K562 (cell line): ENCODE measurements around the gene FGF11. TPM values are rescaled to one million over a fixed set of nuclear protein-coding genes. Genes with fewer than 3 reads are reported as not detected.

Experiments used
- ARID4B ChIP-seq: sonication (generic); formaldehyde crosslinking; IDR thresholded peaks from 2 replicates; pipeline ENCODE4 v1.8.0; 2022; ENCODE audit warnings: mild to moderate bottlenecking, missing genetic modification reagents
- CHCHD3 ChIP-seq: fragments of 250-450 bp; sonication (Bioruptor Pico); IDR thresholded peaks from 2 replicates; pipeline ENCODE4 v2.1.2; 2022; ENCODE audit warnings: mild to moderate bottlenecking
- EGR1 ChIP-seq: fragments of 450-650 bp; conservative IDR thresholded peaks from 2 replicates; pipeline ENCODE4 v1.6.1; 2017; ENCODE audit warnings: mild to moderate bottlenecking
- KAT7 ChIP-seq: sonication (generic); formaldehyde crosslinking; IDR thresholded peaks from 2 replicates; pipeline ENCODE4 v1.8.0; 2022; ENCODE audit warnings: missing genetic modification reagents, mild to moderate bottlenecking, borderline replicate concordance
- RERE ChIP-seq: sonication (generic); formaldehyde crosslinking; IDR thresholded peaks from 2 replicates; pipeline ENCODE4 v1.8.0; 2023; ENCODE audit warnings: missing genetic modification reagents, mild to moderate bottlenecking, borderline replicate concordance
- SMARCE1 ChIP-seq: fragments of 450-650 bp; IDR thresholded peaks from 2 replicates; pipeline ENCODE4 v1.7.1; 2016; ENCODE audit warnings: mild to moderate bottlenecking
- ZFX ChIP-seq: sonication (generic); formaldehyde crosslinking; IDR thresholded peaks from 2 replicates; pipeline ENCODE4 v1.8.0; 2022; ENCODE audit warnings: mild to moderate bottlenecking, missing genetic modification reagents, moderate library complexity
- ZNF318 ChIP-seq, 2 experiments: fragments of 450-650 bp; IDR thresholded peaks; 2 replicates each; pipeline ENCODE4 v1.6.1; 2016; ENCODE audit warnings: mild to moderate bottlenecking in 2 of 2, borderline replicate concordance in 1 of 2, low read depth in 1 of 2, moderate library complexity in 1 of 2
- polyA plus RNA-seq, 8 experiments: library from polyadenylated mRNA; depleted of rRNA in 4 of 8; stranded (reverse) in 5 of 8; unstranded in 3 of 8; fragments of >200 nt; fragmentation: Nextera tagmentation in 2 of 8; fragmentation: Illumina TruSeq in 1 of 8; extraction: Ambion mirVana in 2 of 8; extraction: Trizol in 1 of 8; gene quantifications; 2 replicates each; pipeline versions ENCODE4 v1.2.1 to v1.2.3, GENCODE V29; 2011 to 2014; ENCODE audit warnings: inconsistent platforms in 1 of 8, missing spikeins in 1 of 8
- total RNA-seq, 7 experiments: library from RNA; depleted of rRNA in 6 of 7; stranded (reverse); fragments of >200 nt in 6 of 7; fragmentation: Illumina TruSeq in 2 of 7; extraction: Trizol in 2 of 7; gene quantifications; 2 replicates each; pipeline versions ENCODE4 v1.2.1 to v1.2.3, GENCODE V29; 2011 to 2021; ENCODE audit warnings: low replicate concordance in 1 of 7

Gene FGF11
- total and polyA plus RNA-seq, 9 of the 15 experiments (the other 6 are each of a cell fraction or from before 2014, with no cell fraction given), result 1.2 to 7.5 (median 3.0) TPM

GRCh38 chr17:7475764-7476422 lies 36.6 kb downstream of the FGF11 start (continued):
- TF ChIP-seq RERE (CRISPR knock-in tag) (no peak), ZNF318 (IDR thresholded peaks at IDR 0.05; ENCODE audit: borderline replicate concordance in 1 of 2, low read depth in 1 of 2) (peak in 1 of 2 experiments; percentile 48; a peak in 1 of 4 replicates), CHCHD3 (CRISPR knock-in tag) (no peak), ZFX (CRISPR knock-in tag) (peak; percentile 79), ARID4B (CRISPR knock-in tag) (no peak), KAT7 (CRISPR knock-in tag) (0 out of 2 replicates have a peak, but pooled peaks have one; percentile 24), EGR1 (no peak), SMARCE1 (no peak; the same call in 1 of the 2 replicates)
